HepG2 (cell line): Measurements from ENCODE around the gene TAS1R1. TPM values are rescaled to one million over a fixed set of nuclear protein-coding genes. Genes with fewer than 3 reads are reported as not detected.
A peak's percentile ranks its signal among the peaks of the same experiment; 100 is the strongest.

Source experiments
- ATAC-seq: fragments of 200-7000 bp; cut with Tn5 transposase; 3 replicates; pipeline ENCODE4 v1.9.1; 2020; ENCODE audit warnings: mild to moderate bottlenecking, moderate library complexity
- BruUV-seq: library from RNA; stranded (reverse); fragments of 400-500 nt; replicated peaks from 2 replicates; lab custom pipeline; 2021; lab: Mats Ljungman, UMichigan
- CTCF ChIA-PET: fragments of 300-600 bp; formaldehyde crosslinking; extraction: SDS; loops from one replicate; lab custom pipeline; 2021; ENCODE audit warnings: low total read pairs, inconsistent platforms, low intra/inter-chr PET ratio; lab: Yijun Ruan, JAX
- POLR2A ChIA-PET: fragments of 350-600 bp; sonication (Branson Sonifier 250); formaldehyde crosslinking; loops from one replicate; lab custom pipeline; 2020; ENCODE audit warnings: antibody characterized with exemption, inconsistent platforms; lab: Yijun Ruan, JAX
- DNase-seq: peaks from one replicate; pipeline ENCODE4 v3.0.0-alpha.2; 2015; ENCODE audit warnings: low spot score
- FAIRE-seq: peaks from 3 replicates; lab custom pipeline; 2011; peaks lifted over from hg19 to GRCh38; lab: Jason Lieb, UNC
- H2AFZ ChIP-seq: one replicate; pipeline ENCODE4 v1.6.1; 2011; ENCODE audit warnings: low read length, inconsistent platforms
- H3K27ac ChIP-seq: fragments of 300-600 bp; 3 replicates; pipeline ENCODE4 v1.8.0; 2011; ENCODE audit warnings: mixed run types, mild to moderate bottlenecking, mixed read lengths, low read length, inconsistent platforms; ENCODE audit not compliant: insufficient read depth; ENCODE audit errors: extremely low read length
- H3K27me3 ChIP-seq, 2 experiments: fragments of 200-600 bp in 1 of 2; 2 replicates in 1 of 2; 3 replicates in 1 of 2; pipeline versions ENCODE4 v1.6.0 to v1.8.0; 2011; ENCODE audit warnings: low read length in 2 of 2, mild to moderate bottlenecking in 2 of 2, moderate library complexity in 2 of 2, inconsistent platforms in 1 of 2; ENCODE audit not compliant: insufficient read depth in 2 of 2, control insufficient read depth in 1 of 2
- H3K36me3 ChIP-seq, 2 experiments: fragments of 200-600 bp in 1 of 2; replicated peaks in 1 of 2; 2 replicates in 1 of 2; 3 replicates in 1 of 2; pipeline versions ENCODE4 v1.5.1 to v1.8.0; 2011; ENCODE audit warnings: low read length in 2 of 2, inconsistent platforms in 1 of 2; ENCODE audit not compliant: insufficient read depth in 2 of 2, control insufficient read depth in 1 of 2
- H3K4me1 ChIP-seq: 2 replicates; pipeline ENCODE4 v1.5.1; 2012; ENCODE audit warnings: low read length, inconsistent platforms; ENCODE audit not compliant: insufficient read depth
- H3K4me2 ChIP-seq: 2 replicates; pipeline ENCODE4 v1.6.0; 2011; ENCODE audit warnings: low read depth, low read length, inconsistent platforms
- H3K4me3 ChIP-seq, 3 experiments: fragments of 200-600 bp in 1 of 3; sonication (generic), shearing (Covaris generic) in 1 of 3; replicated peaks in 1 of 3; 2 replicates each; pipeline ENCODE4 v1.5.1; 2011 to 2016; ENCODE audit warnings: low read length in 3 of 3, inconsistent platforms in 2 of 3, low read depth in 2 of 3, mild to moderate bottlenecking in 2 of 3, control low read depth in 1 of 3, mixed read lengths in 1 of 3; ENCODE audit not compliant: insufficient read depth in 1 of 3
- H3K79me2 ChIP-seq: one replicate; pipeline ENCODE4 v1.6.1; 2011; ENCODE audit warnings: low read length, inconsistent platforms; ENCODE audit not compliant: insufficient read depth
- H3K9ac ChIP-seq: 2 replicates; pipeline ENCODE4 v1.6.0; 2011; ENCODE audit warnings: mild to moderate bottlenecking, low read depth, low read length, inconsistent platforms; ENCODE audit not compliant: insufficient read depth
- H3K9me3 ChIP-seq: 2 replicates; pipeline ENCODE4 v1.5.1; 2012; ENCODE audit warnings: mild to moderate bottlenecking, low read length
- H4K20me1 ChIP-seq: 2 replicates; pipeline ENCODE4 v1.6.0; 2011; ENCODE audit warnings: inconsistent platforms, mild to moderate bottlenecking, low read length, moderate library complexity; ENCODE audit not compliant: insufficient read depth
- AGO2 ChIP-seq: fragments of 200-400 bp; formaldehyde crosslinking; optimal IDR thresholded peaks from 2 replicates; pipeline ENCODE3; 2017; ENCODE audit warnings: mild to moderate bottlenecking, low read depth, low read length, moderate library complexity
- CC2D1A ChIP-seq: sonication (generic); formaldehyde crosslinking; IDR thresholded peaks from 2 replicates; pipeline ENCODE4 v1.8.1; 2023; ENCODE audit warnings: mild to moderate bottlenecking, missing genetic modification reagents
- FIP1L1 ChIP-seq: fragments of 200-400 bp; formaldehyde crosslinking; IDR thresholded peaks from 2 replicates; pipeline ENCODE4 v1.6.1; 2018; ENCODE audit warnings: low read depth, mild to moderate bottlenecking, low read length, moderate library complexity, borderline replicate concordance; ENCODE audit not compliant: insufficient read depth
- NR3C1 ChIP-seq: sonication (generic); formaldehyde crosslinking; IDR thresholded peaks from 2 replicates; pipeline ENCODE4 v1.4.0; 2020; ENCODE audit warnings: missing genetic modification reagents
- PBX2 ChIP-seq: IDR thresholded peaks from 2 replicates; pipeline ENCODE4 v1.6.1; 2016; ENCODE audit warnings: control low read depth
- RORA ChIP-seq: sonication (generic); formaldehyde crosslinking; IDR thresholded peaks from 2 replicates; pipeline ENCODE4 v1.5.0; 2020; ENCODE audit warnings: mild to moderate bottlenecking, missing genetic modification reagents, moderate library complexity
- TMF1 ChIP-seq: sonication (generic); formaldehyde crosslinking; IDR thresholded peaks from 2 replicates; pipeline ENCODE4 v1.8.1; 2022; ENCODE audit warnings: low read depth, missing genetic modification reagents
- TRAFD1 ChIP-seq: sonication (generic); formaldehyde crosslinking; IDR thresholded peaks from 2 replicates; pipeline ENCODE4 v1.5.1; 2020; ENCODE audit warnings: missing genetic modification reagents, mild to moderate bottlenecking, borderline replicate concordance
- ZBTB38 ChIP-seq: sonication (generic); formaldehyde crosslinking; IDR thresholded peaks from 2 replicates; pipeline ENCODE4 v1.5.1; 2020; ENCODE audit warnings: mild to moderate bottlenecking, missing genetic modification reagents
- ZBTB39 ChIP-seq: sonication (generic); formaldehyde crosslinking; IDR thresholded peaks from 2 replicates; pipeline ENCODE4 v1.5.0; 2020; ENCODE audit warnings: missing genetic modification reagents
- ZGPAT ChIP-seq: IDR thresholded peaks from 2 replicates; pipeline ENCODE4 v1.6.1; 2016; ENCODE audit warnings: mild to moderate bottlenecking
- ZNF879 ChIP-seq: sonication (generic); formaldehyde crosslinking; IDR thresholded peaks from 2 replicates; pipeline ENCODE4 v1.8.1; 2023; ENCODE audit warnings: missing genetic modification reagents
- ZNF891 ChIP-seq: sonication (generic); formaldehyde crosslinking; IDR thresholded peaks from 2 replicates; pipeline ENCODE4 v1.5.0; 2020; ENCODE audit warnings: mild to moderate bottlenecking, missing genetic modification reagents
- WGBS: methylation state at CpG from one replicate; pipeline ENCODE4 v1.1.6; 2017; ENCODE audit warnings: low lambda C conversion rate; 5-methylcytosine and 5-hydroxymethylcytosine counted together
- in situ Hi-C: cut with HindIII; loops from 2 replicates; pipeline ENCODE4 v1.10.0; 2017; ENCODE audit warnings: low pct_unique_long_range_greater_than_20kb; ENCODE audit not compliant: extremely low pct_ligation_motif_present
- intact Hi-C: fragments of 100-400 bp; cut with micrococcal nuclease; formaldehyde crosslinking; loops from one replicate; pipeline ENCODE4 v1.10.0; 2022; ENCODE audit not compliant: unreplicated experiment
- polyA plus RNA-seq, 8 experiments: library from polyadenylated mRNA; depleted of rRNA in 3 of 8; stranded (reverse) in 7 of 8; unstranded in 1 of 8; fragments of >200 nt; fragmentation: Illumina TruSeq in 4 of 8; extraction: Trizol in 4 of 8; gene quantifications; 2 replicates each; pipeline versions ENCODE4 v1.2.1 to v1.2.3, GENCODE V29; 2011 to 2016; ENCODE audit warnings: low read depth in 4 of 8, missing spikeins in 1 of 8, mixed read lengths in 1 of 8; ENCODE audit not compliant: insufficient read depth in 1 of 8
- total RNA-seq, 5 experiments: library from RNA; depleted of rRNA; stranded (reverse); fragments of >200 nt; fragmentation: Illumina TruSeq; extraction: Trizol; gene quantifications; 2 replicates each; pipeline ENCODE4 v1.2.3, GENCODE V29; 2016; ENCODE audit warnings: low read depth in 1 of 5
- TF ChIP-seq, protein P1 (sequence below): sonication (generic); formaldehyde crosslinking; IDR thresholded peaks from 2 replicates; pipeline ENCODE4 v1.4.0; 2020; ENCODE audit warnings: missing genetic modification reagents

TAS1R1 gene
- total and polyA plus RNA-seq, 2 of the 13 experiments (the other 11 are each of a cell fraction or from before 2014, with no cell fraction given): 1.4 to 1.6 TPM

GRCh38 chr1:6599141-6599975, 44.3 kb downstream of the TAS1R1 start:
- no TSS peak for BruUV-seq
- Histone ChIP-seq H3K27ac (peak overlapping the region; percentile 27), H3K9ac (peak overlapping the region; percentile 87; the same call in 1 of the 2 replicates), H3K4me3 (peak overlapping the region; percentile 41 to 93 (median 92); a peak in 5 of 6 replicates), H3K79me2 (peaks cover 60% of the 10 kb centered on the region), H3K4me1 (peaks cover 40% of the 10 kb centered on the region), H3K9me3 (no peaks in the 10 kb centered on the region), H3K4me2 (peak overlapping the region; percentile 97), H3K27me3 (no peaks in the 10 kb centered on the region; a peak in 1 of 5 replicates), H2AFZ (no peak overlapping the region), H3K36me3 (peaks cover 23 to 50% of the 10 kb centered on the region in 2 experiments), H4K20me1 (peaks cover 58% of the 10 kb centered on the region)
- ATAC-seq (no peak), FAIRE-seq (no peak), DNase-seq (no peak)
- in situ Hi-C loops (no loop called here), intact Hi-C loops (no loop called here)
- 88% methylated on average over 16 of the region's 31 CpGs for WGBS
- CTCF ChIA-PET: no interaction called here
- POLR2A ChIA-PET: interaction anchor here (1.3 to 7.1 kb wide), 4 partner anchors 10 to 18 kb away, joined by 5 to 113 read pairs (median 34); partner anchors contain the start of genes PHF13 and ZBTB48
- TF ChIP-seq FIP1L1: no peak
- TF ChIP-seq ZBTB38 (CRISPR knock-in tag): peak; percentile 79
- TF ChIP-seq ZBTB39 (CRISPR knock-in tag): no peak
- no peak for TF ChIP-seq ZGPAT (CRISPR knock-in tag)
- TF ChIP-seq TMF1: no peak
- TF ChIP-seq NR3C1 (CRISPR knock-in tag): no peak
- TF ChIP-seq, protein P1, sequence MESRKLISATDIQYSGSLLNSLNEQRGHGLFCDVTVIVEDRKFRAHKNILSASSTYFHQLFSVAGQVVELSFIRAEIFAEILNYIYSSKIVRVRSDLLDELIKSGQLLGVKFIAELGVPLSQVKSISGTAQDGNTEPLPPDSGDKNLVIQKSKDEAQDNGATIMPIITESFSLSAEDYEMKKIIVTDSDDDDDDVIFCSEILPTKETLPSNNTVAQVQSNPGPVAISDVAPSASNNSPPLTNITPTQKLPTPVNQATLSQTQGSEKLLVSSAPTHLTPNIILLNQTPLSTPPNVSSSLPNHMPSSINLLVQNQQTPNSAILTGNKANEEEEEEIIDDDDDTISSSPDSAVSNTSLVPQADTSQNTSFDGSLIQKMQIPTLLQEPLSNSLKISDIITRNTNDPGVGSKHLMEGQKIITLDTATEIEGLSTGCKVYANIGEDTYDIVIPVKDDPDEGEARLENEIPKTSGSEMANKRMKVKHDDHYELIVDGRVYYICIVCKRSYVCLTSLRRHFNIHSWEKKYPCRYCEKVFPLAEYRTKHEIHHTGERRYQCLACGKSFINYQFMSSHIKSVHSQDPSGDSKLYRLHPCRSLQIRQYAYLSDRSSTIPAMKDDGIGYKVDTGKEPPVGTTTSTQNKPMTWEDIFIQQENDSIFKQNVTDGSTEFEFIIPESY: peak; percentile 73; the same call in 1 of the 2 replicates
- no peak for TF ChIP-seq RORA (CRISPR knock-in tag)
- no peak for TF ChIP-seq TRAFD1 (CRISPR knock-in tag)
- no peak for TF ChIP-seq ZNF891 (CRISPR knock-in tag)
- no peak for TF ChIP-seq PBX2 (CRISPR knock-in tag)
- peak; percentile 85 for TF ChIP-seq AGO2
- TF ChIP-seq CC2D1A (CRISPR knock-in tag): no peak
- no peak for TF ChIP-seq ZNF879 (CRISPR knock-in tag)
